Ovary (tissue), 3 donors: ENCODE results near the gene CIAO3.

Experiments
- CTCF ChIP-seq, 3 donors: fragments of 450-650 bp in 2 of 3; fragments of 200-600 bp in 1 of 3; IDR thresholded peaks; one replicate each; pipeline versions ENCODE4 v1.5.1 to v1.8.0; 2016 to 2022; ENCODE audit warnings: antibody characterized with exemption in 3 of 3, mild to moderate bottlenecking in 1 of 3
- EP300 ChIP-seq: sonication (generic); formaldehyde crosslinking; IDR thresholded peaks from one replicate; pipeline ENCODE4 v1.6.1; 2017; ENCODE audit warnings: antibody characterized with exemption
- POLR2A ChIP-seq: fragments of 450-650 bp; IDR thresholded peaks from one replicate; pipeline ENCODE4 v1.6.1; 2017; ENCODE audit warnings: antibody characterized with exemption, mild to moderate bottlenecking, moderate library complexity
- donor health status: DM: no; HTN: no; CAD: no.

- TF ChIP-seq CTCF (IDR thresholded peaks at IDR 0.05) (no peak), POLR2A (no peak), EP300 (no peak)
Observed at GRCh38 chr16:708959-709358, 31.8 kb downstream of the CIAO3 start.
